ENCODE data around the gene EXOC6B. TPM values are rescaled to one million over a fixed set of nuclear protein-coding genes. Genes with fewer than 3 reads are reported as not detected.
"Not testable (repeated sequence)": the region's sequence is repeated elsewhere in the genome, so short reads cannot be mapped to it uniquely, and the experiment has no call there.

Gene EXOC6B
- polyA plus RNA-seq, 1 donor, result 11.5 TPM

DNA sequence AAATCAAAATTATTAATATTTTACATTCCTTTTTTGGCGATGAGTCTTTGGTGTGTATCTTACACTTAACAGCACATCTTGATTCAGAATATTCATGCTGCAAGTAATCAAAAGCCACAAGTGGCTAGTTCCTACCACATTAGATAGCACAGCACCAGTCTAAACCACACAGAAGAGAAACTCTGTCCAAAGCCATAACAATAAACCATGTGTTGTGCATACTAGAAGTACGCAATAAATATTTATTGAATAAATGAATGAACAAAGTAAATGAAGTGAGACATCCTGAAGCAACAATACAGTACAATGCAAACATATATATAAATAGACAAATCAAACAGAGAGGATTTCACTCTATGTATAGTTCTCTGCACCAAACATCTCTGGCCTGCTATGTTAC lies 287.3 kb downstream of the EXOC6B start:
- Histone ChIP-seq H3K27me3 (ENCODE audit: control insufficient read depth, insufficient read depth, low read length) (no peaks in the 10 kb centered on the region), H3K36me3 (ENCODE audit: control insufficient read depth, insufficient read depth, low read length) (no peaks in the 10 kb centered on the region), H3K9me3 (ENCODE audit: control insufficient read depth, low read depth, low read length) (no peaks in the 10 kb centered on the region), H3K4me1 (ENCODE audit: control insufficient read depth, insufficient read depth, low read length) (peaks cover 1% of the 10 kb centered on the region), H3K4me3 (ENCODE audit: low read length) (no peak overlapping the region), H3K27ac (ENCODE audit: low read length) (no peak overlapping the region)
- no peak for DNase-seq
- WGBS (ENCODE audit: insufficient coverage, low lambda C conversion rate), result 100% methylated on average over 2 of the region's 2 CpGs

DNA sequence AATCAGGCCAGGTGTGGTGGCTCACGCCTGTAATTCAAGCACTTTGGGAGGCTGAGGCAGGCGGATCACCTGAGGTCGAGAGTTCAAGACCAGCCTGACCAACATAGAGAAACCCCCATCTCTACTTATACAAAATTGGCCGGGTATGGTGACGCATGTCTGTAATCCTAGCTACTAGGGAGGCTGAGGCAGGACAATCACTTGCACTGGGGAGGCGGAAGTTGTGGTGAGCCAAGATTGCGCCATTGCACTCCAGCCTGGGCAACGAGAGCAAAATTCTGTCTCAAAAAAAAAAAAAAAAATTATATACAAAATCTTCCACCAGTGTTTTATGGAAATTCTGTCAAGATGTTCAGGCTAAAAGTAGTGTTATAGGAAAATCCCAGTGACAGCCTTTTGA lies 290.2 kb downstream of the EXOC6B start:
- not testable (repeated sequence) for H3K4me1 ChIP-seq (ENCODE audit: control insufficient read depth, insufficient read depth, low read length); H3K27me3 ChIP-seq (ENCODE audit: control insufficient read depth, insufficient read depth, low read length); H3K4me3 ChIP-seq (ENCODE audit: low read length); H3K36me3 ChIP-seq (ENCODE audit: control insufficient read depth, insufficient read depth, low read length); H3K9me3 ChIP-seq (ENCODE audit: control insufficient read depth, low read depth, low read length); H3K27ac ChIP-seq (ENCODE audit: low read length); DNase-seq
- WGBS (ENCODE audit: insufficient coverage, low lambda C conversion rate), result 100% methylated on average over 2 of the region's 8 CpGs

DNA sequence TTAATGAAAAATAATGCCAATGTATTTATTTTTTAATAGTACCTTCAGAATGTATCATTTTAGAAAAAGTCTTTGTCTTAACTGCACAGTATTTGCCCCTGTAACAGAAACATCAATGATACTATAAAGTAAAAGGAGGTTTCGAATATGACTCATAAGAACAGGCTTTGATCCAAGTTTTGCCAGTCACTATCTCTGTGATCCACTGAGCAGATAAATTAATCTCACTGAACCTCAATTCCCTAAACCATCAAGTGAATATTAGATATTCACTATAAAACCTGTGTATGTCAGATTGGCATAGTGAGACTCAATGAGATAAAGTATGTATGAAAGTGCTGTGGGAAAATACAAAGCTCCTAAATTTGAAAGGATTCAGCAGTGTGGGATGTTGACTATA lies 292.1 kb downstream of the EXOC6B start:
- no peak overlapping the region for H3K27ac ChIP-seq (ENCODE audit: low read length)
- no peaks in the 10 kb centered on the region for H3K27me3 ChIP-seq (ENCODE audit: control insufficient read depth, insufficient read depth, low read length)
- no peaks in the 10 kb centered on the region for H3K4me1 ChIP-seq (ENCODE audit: control insufficient read depth, insufficient read depth, low read length)
- WGBS (ENCODE audit: insufficient coverage, low lambda C conversion rate), result no CpG with 5 or more reads among the region's 1 CpG
- no peaks in the 10 kb centered on the region for H3K36me3 ChIP-seq (ENCODE audit: control insufficient read depth, insufficient read depth, low read length)
- no peak overlapping the region for H3K4me3 ChIP-seq (ENCODE audit: low read length)
- DNase-seq, result no peak
- no peaks in the 10 kb centered on the region for H3K9me3 ChIP-seq (ENCODE audit: control insufficient read depth, low read depth, low read length)

DNA sequence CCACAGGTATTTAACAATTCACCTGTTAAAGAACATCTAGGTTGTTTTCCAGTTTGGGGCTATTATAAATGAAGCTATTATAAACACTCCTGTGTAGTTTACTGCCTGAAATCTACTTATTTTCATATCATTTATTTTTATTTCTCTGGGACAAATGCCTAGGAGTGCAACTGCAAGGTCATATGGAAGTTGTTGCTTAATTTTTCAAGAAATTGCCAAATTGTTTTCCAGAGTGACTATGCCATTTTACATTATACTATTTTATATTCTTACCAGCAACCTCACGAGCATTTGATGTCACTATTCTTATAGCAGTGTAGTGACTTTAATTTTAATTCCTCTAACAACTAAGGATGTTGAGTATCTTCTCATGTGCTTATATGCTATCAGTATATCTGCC lies 298.4 kb downstream of the EXOC6B start:
- no peaks in the 10 kb centered on the region for H3K4me1 ChIP-seq (ENCODE audit: control insufficient read depth, insufficient read depth, low read length)
- no peaks in the 10 kb centered on the region for H3K9me3 ChIP-seq (ENCODE audit: control insufficient read depth, low read depth, low read length)

DNA sequence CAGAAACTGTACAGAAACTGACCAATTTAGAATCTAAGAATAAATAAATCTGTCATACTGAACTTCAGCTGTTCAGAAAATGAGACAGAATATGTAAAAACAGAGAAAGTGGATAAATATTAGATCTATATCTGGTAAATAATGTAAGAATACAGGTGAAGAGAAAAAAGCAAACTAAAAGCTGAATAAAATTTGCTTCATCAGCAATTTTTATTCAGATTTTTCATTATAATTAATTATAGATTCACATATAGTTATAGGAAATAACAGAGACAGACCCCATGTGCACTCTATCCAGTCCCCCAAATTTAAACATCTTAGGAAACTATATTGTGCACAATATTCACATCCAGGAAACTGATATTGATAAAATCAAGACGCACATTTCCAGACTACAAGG lies 299.2 kb downstream of the EXOC6B start:
- Histone ChIP-seq H3K9me3 (ENCODE audit: control insufficient read depth, low read depth, low read length) (no peaks in the 10 kb centered on the region), H3K27ac (ENCODE audit: low read length) (no peak overlapping the region), H3K4me1 (ENCODE audit: control insufficient read depth, insufficient read depth, low read length) (no peaks in the 10 kb centered on the region), H3K4me3 (ENCODE audit: low read length) (no peak overlapping the region), H3K36me3 (ENCODE audit: control insufficient read depth, insufficient read depth, low read length) (no peaks in the 10 kb centered on the region), H3K27me3 (ENCODE audit: control insufficient read depth, insufficient read depth, low read length) (no peaks in the 10 kb centered on the region)
- WGBS (ENCODE audit: insufficient coverage, low lambda C conversion rate), result 100% methylated on average over 1 of the region's 1 CpG
- no peak for DNase-seq

More for the DNA sequence above, 298.4 kb downstream of the EXOC6B start:
- H3K36me3 ChIP-seq (ENCODE audit: control insufficient read depth, insufficient read depth, low read length), result no peaks in the 10 kb centered on the region
- no peaks in the 10 kb centered on the region for H3K27me3 ChIP-seq (ENCODE audit: control insufficient read depth, insufficient read depth, low read length)
- no peak for DNase-seq
- no peak overlapping the region for H3K4me3 ChIP-seq (ENCODE audit: low read length)
- 88% methylated on average over 1 of the region's 1 CpG for WGBS (ENCODE audit: insufficient coverage, low lambda C conversion rate)
- H3K27ac ChIP-seq (ENCODE audit: low read length), result no peak overlapping the region

DNA sequence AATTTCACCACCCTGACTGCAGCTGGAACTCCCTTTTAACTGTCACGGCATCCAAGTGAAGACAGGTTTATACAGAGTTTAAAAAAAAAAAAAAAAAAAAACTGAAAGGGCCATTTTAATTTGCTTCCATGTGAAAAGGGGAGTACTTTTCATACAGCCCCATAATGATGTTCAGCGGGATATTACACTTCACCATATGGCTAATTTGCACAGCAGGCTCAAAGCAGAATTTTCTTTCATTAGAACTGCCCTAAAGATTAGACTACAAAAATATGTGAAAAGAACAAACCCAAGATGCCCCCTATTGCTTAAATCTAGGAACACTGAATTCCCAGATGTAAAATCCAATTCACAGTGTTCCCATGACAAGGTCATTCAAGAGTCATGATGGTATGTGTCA lies 301.8 kb downstream of the EXOC6B start:
- H3K4me3 ChIP-seq (ENCODE audit: low read length), result no peak overlapping the region
- no peaks in the 10 kb centered on the region for H3K36me3 ChIP-seq (ENCODE audit: control insufficient read depth, insufficient read depth, low read length)
- no peaks in the 10 kb centered on the region for H3K4me1 ChIP-seq (ENCODE audit: control insufficient read depth, insufficient read depth, low read length)
- DNase-seq, result no peak
- H3K9me3 ChIP-seq (ENCODE audit: control insufficient read depth, low read depth, low read length), result no peaks in the 10 kb centered on the region
- H3K27ac ChIP-seq (ENCODE audit: low read length), result no peak overlapping the region
- no CpG with 5 or more reads among the region's 2 CpGs for WGBS (ENCODE audit: insufficient coverage, low lambda C conversion rate)
- H3K27me3 ChIP-seq (ENCODE audit: control insufficient read depth, insufficient read depth, low read length), result no peaks in the 10 kb centered on the region

DNA sequence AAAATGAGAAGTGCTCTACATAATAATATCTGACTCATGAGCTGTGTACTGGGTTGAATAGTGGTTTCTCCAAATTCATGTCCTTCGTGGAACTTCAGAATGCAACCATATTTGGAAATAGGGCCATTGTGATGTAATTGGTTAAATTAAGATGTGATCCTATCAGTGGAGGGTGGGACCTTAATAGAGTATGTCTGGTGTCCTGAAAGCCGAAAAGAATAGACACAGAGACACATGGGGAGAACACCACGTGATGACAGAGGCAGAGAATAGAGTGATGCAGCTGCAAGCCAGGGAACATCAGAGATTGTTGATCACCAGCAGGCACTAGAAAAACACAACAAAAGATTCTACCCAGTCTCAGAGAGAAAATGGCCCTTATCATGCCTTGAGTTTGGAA lies 310.1 kb downstream of the EXOC6B start:
- H3K27me3 ChIP-seq (ENCODE audit: control insufficient read depth, insufficient read depth, low read length), result no peaks in the 10 kb centered on the region
- H3K9me3 ChIP-seq (ENCODE audit: control insufficient read depth, low read depth, low read length), result no peaks in the 10 kb centered on the region
- H3K4me3 ChIP-seq (ENCODE audit: low read length), result no peak overlapping the region
- no peak overlapping the region for H3K27ac ChIP-seq (ENCODE audit: low read length)
- peaks cover 3% of the 10 kb centered on the region for H3K4me1 ChIP-seq (ENCODE audit: control insufficient read depth, insufficient read depth, low read length)
- no peak for DNase-seq
- H3K36me3 ChIP-seq (ENCODE audit: control insufficient read depth, insufficient read depth, low read length), result peaks cover 2% of the 10 kb centered on the region
- WGBS (ENCODE audit: insufficient coverage, low lambda C conversion rate), result no CpG with 5 or more reads among the region's 3 CpGs

DNA sequence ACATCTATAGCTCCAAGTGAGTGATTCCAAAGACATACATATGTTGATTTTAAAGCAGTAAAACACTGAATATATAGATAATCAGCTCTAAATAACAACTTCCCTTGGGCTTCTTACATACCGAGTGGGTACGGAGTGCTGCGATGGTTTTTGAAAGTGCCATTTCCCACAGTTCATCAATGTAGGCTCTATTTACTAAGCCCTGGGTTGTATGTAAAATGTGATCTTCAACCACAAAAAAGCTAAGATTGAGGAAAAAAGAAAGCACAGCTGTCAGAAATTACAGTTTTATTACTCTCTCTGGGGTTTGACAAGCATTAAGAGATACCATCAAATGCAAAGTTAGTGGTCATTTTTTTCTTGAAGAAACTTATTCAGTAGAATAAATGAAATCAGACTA lies 312.8 kb downstream of the EXOC6B start:
- H3K36me3 ChIP-seq (ENCODE audit: control insufficient read depth, insufficient read depth, low read length), result peaks cover 2% of the 10 kb centered on the region
- H3K27me3 ChIP-seq (ENCODE audit: control insufficient read depth, insufficient read depth, low read length), result no peaks in the 10 kb centered on the region
- H3K4me3 ChIP-seq (ENCODE audit: low read length), result no peak overlapping the region
- no CpG with 5 or more reads among the region's 3 CpGs for WGBS (ENCODE audit: insufficient coverage, low lambda C conversion rate)
- H3K4me1 ChIP-seq (ENCODE audit: control insufficient read depth, insufficient read depth, low read length), result peaks cover 3% of the 10 kb centered on the region
- DNase-seq, result no peak
- no peak overlapping the region for H3K27ac ChIP-seq (ENCODE audit: low read length)
- H3K9me3 ChIP-seq (ENCODE audit: control insufficient read depth, low read depth, low read length), result no peaks in the 10 kb centered on the region

DNA sequence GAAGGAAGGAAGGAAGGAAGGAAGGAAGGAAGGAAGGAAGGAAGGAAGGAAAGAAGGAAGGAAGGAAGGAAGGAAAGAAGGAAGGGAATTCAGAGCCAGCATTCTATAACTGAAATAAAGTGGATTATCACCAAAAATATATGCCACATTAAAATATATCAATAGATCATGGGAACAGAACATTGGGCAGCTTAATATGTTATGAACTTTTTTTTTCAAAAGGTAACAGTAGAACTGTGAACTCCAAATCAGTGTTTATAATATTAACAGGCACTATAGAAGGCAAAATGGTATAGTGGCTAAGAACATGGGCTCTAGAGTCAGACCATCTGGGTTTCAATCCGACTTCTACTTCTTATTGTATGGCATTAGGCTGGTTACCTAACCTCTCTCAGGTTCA lies 313.5 kb downstream of the EXOC6B start:
- Histone ChIP-seq H3K27me3 (ENCODE audit: control insufficient read depth, insufficient read depth, low read length) (no peaks in the 10 kb centered on the region), H3K36me3 (ENCODE audit: control insufficient read depth, insufficient read depth, low read length) (peaks cover 2% of the 10 kb centered on the region), H3K9me3 (ENCODE audit: control insufficient read depth, low read depth, low read length) (no peaks in the 10 kb centered on the region), H3K4me1 (ENCODE audit: control insufficient read depth, insufficient read depth, low read length) (no peaks in the 10 kb centered on the region), H3K27ac (ENCODE audit: low read length) (no peak overlapping the region), H3K4me3 (ENCODE audit: low read length) (no peak overlapping the region)
- no peak for DNase-seq
- no CpG with 5 or more reads among the region's 1 CpG for WGBS (ENCODE audit: insufficient coverage, low lambda C conversion rate)

DNA sequence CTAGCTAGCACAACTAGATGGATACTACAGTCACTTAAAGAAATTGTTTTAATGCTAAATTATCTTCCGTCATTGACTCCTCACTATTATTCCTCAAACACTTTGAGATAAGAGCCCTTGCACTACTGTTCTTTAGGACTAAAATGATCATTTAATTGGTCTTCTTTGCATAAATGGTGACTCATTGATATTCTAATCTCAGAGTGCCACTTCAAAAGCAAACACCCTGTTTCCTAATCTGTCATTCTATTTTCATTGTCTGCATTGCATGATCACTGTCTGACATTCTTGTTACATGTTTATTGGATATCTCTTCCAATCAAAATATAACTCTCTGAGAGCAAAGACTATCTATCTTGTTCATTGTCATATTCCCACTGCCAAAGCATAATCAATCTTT lies 313.9 kb downstream of the EXOC6B start:
- Histone ChIP-seq H3K4me1 (ENCODE audit: control insufficient read depth, insufficient read depth, low read length) (no peaks in the 10 kb centered on the region), H3K27me3 (ENCODE audit: control insufficient read depth, insufficient read depth, low read length) (no peaks in the 10 kb centered on the region), H3K36me3 (ENCODE audit: control insufficient read depth, insufficient read depth, low read length) (peaks cover 2% of the 10 kb centered on the region), H3K4me3 (ENCODE audit: low read length) (no peak overlapping the region), H3K9me3 (ENCODE audit: control insufficient read depth, low read depth, low read length) (no peaks in the 10 kb centered on the region), H3K27ac (ENCODE audit: low read length) (no peak overlapping the region)
- no peak for DNase-seq
- WGBS (ENCODE audit: insufficient coverage, low lambda C conversion rate), result no CpG with 5 or more reads among the region's 1 CpG

DNA sequence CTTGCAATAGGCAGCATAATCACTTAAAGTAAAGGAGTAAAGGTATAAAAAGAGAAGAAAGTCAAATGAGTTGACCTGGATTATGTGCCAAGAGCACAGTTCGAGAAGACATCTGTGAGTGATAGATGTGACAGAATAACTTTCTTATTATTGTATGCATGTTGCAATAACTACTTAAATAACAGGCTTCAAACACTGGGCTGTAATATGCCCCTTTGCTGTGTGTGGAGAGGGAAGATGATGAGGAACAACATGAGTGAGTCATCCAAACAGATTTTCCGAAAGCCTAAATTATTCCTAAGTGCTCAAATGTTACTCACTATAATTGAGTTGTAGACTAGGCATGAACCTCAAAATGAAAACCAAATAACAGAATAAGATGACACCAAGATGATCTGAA lies 328.1 kb downstream of the EXOC6B start:
- 100% methylated on average over 1 of the region's 2 CpGs for WGBS (ENCODE audit: insufficient coverage, low lambda C conversion rate)
- H3K27ac ChIP-seq (ENCODE audit: low read length), result no peak overlapping the region

More for the DNA sequence above, 328.1 kb downstream of the EXOC6B start:
- Histone ChIP-seq H3K9me3 (ENCODE audit: control insufficient read depth, low read depth, low read length) (no peaks in the 10 kb centered on the region), H3K4me3 (ENCODE audit: low read length) (no peak overlapping the region), H3K27me3 (ENCODE audit: control insufficient read depth, insufficient read depth, low read length) (no peaks in the 10 kb centered on the region), H3K36me3 (ENCODE audit: control insufficient read depth, insufficient read depth, low read length) (no peaks in the 10 kb centered on the region), H3K4me1 (ENCODE audit: control insufficient read depth, insufficient read depth, low read length) (no peaks in the 10 kb centered on the region)
- no peak for DNase-seq

Measured in large intestine (tissue), 3 donors.